Sciatic nerve (tissue), 2 donors: ENCODE data around the gene CAND1. TPM values are rescaled to one million over a fixed set of nuclear protein-coding genes. Genes with fewer than 3 reads are reported as not detected.

ENCODE experiments used
- ATAC-seq: fragments of 200-7000 bp; cut with Tn5 transposase; one replicate; pipeline ENCODE4 v1.9.1; 2020; ENCODE audit warnings: mild to moderate bottlenecking, moderate library complexity
- DNase-seq: peaks from one replicate; pipeline ENCODE4 v3.0.0-alpha.2; 2020; ENCODE audit warnings: low spot score
- intact Hi-C: fragments of 100-400 bp; cut with DNase I; formaldehyde crosslinking; loops from one replicate; pipeline ENCODE4 v1.14.2; 2022
- total RNA-seq: library from RNA; stranded (reverse); fragmentation: NEBNext Ultra II Directional; extraction: Animal tissue kit (Norgen Biotek cat#: 25700); gene quantifications from one replicate; pipeline ENCODE4 v1.2.1, GENCODE V29; 2021
- donor health status: DM: no; HTN: no; CAD: no.
- donor health status: DM: no; HTN: no; CAD: no.

Gene CAND1
- total RNA-seq: 123 TPM

DNA sequence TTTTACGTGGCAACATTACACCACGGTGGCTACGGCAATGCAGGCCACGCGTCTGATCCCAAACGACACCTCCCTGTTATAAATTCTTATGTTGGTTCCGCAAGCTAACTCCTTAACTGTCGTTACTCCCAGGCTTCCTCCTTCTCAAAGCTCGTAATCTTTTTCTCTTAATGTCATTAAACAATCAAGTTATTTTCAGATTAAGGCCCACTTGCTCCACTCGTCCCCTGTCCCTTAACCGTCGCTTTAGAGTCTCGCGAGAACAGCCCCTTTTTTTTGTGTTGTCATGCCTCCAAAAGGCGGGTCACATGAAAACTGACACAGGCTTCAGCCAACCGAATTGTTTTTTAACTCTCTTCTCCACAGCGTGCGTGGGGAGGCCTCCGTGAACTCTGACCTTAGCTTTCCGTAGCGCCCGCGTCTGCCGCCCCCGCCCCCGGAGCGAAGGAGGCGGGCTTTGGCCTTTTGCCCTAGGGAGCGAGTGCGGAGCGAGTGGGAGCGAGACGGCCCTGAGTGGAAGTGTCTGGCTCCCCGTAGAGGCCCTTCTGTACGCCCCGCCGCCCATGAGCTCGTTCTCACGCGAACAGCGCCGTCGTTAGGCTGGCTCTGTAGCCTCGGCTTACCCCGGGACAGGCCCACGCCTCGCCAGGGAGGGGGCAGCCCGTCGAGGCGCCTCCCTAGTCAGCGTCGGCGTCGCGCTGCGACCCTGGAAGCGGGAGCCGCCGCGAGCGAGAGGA is at the start of gene CAND1:
TSS of gene CAND1 (plus strand) at position 463 of the 737 bp plus-strand sequence. CDS start 360 bp downstream, outside the sequence.
- intact Hi-C loops: no loop called here
- peak; percentile 97 for ATAC-seq
- peak; percentile 99 for DNase-seq

DNA sequence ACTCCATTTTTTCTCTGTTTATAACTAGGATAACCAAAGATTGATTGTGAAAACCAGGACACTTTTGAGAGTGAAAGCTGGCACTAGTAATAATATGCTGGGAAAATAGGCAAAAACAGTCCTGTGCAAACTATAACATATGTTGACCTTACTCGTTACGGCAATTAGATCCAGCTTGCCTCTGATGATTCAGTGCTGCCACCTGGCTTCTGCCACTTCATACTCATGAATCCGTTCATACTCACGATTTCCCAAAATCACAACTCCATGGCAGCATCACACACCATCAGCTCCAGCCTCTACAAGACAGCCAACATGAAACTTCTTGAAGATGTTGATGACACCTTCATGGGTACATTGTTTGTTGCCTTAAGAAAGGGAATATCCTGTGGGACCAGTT is 49.1 kb upstream of the CAND1 start:
- DNase-seq (no peak), ATAC-seq (no peak)
- intact Hi-C loops: no loop called here

GRCh38 chr12:67222302-67222701 is 46.9 kb upstream of the CAND1 start:
- intact Hi-C loops: no loop called here

GRCh38 chr12:67223225-67223624 is 45.9 kb upstream of the CAND1 start:
- intact Hi-C loops: no loop called here
- ATAC-seq: no peak
- no peak for DNase-seq

More at GRCh38 chr12:67222302-67222701, 46.9 kb upstream of the CAND1 start:
- no peak for DNase-seq
- no peak for ATAC-seq

DNA sequence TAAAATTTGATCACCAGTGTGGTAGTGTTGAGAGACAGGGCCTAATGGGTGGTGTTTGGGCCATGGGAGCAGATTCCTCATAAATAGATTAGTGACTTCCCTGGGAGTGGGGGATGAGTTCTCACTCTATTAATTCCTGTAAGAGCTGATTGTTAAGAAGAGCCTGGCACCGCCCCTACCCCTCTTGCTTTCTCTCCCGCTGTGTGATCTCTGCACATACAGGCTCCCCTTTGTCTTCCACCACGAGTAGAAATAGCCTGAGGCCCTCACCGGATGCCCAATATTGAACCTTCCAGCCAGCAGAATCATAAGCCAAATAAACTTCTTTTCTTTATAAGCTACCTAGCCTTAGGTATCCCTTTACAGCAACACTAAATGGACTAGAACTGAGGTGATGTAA is 31.9 kb upstream of the CAND1 start:
- DNase-seq (no peak), ATAC-seq (no peak)
- intact Hi-C loops: no loop called here

DNA sequence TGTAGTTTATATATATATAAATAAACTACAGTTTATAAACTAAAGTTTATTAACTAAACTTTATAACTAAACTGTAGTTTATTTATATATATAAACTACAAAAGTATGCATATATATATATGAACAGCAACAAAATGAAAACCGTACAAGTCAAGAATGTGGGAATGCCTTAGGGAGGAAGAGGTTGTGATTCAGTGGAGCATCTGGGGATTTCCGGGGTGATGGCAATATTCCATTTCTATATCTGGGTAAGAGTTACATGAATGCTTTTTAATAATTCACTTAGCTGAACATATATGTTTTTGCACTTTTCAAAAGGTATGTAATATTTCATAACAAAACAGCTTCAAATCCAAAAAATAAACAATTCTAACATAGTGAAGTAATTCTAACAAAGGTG is 30.1 kb upstream of the CAND1 start:
- intact Hi-C loops: no loop called here
- DNase-seq (no peak), ATAC-seq (no peak)

DNA sequence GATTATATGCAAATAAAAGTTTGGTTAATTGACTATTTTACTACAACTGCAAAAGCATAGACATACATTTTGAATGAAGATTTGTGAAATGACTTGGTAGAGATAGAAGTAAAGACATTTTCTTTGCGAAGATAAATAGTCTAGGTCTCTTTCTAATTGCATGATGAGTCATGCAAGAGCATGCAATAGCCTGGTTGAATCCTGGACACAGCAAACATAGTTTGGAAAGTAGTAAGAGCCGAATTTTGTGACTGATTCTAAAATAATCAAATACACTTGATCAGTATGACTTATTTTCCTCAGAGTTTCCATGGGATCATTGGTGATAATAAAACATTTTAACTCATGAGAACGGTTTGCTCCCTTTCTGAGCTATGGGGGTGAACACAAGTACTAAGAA is 27.7 kb upstream of the CAND1 start:
- intact Hi-C loops: no loop called here
- DNase-seq (no peak), ATAC-seq (no peak)

DNA sequence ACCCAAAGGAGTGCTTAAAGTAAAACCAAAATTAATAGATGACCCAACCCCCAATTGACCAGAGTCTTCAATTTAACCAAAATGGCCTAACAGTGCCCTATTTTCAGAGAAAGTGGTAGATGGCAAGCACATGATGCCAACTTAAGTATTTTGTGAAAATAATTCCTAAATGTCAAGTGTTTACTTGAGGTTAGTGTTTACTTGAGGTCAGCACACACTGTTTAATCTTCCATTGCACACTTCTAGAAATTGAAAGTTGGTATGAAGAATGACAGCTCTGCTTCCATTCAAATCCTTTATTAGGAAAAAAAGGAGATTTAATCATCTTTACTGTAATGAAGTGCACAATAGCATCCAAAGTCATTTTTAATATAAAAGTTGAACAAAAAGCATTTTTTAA is 25.9 kb upstream of the CAND1 start:
- intact Hi-C loops: no loop called here
- ATAC-seq (no peak), DNase-seq (no peak)

DNA sequence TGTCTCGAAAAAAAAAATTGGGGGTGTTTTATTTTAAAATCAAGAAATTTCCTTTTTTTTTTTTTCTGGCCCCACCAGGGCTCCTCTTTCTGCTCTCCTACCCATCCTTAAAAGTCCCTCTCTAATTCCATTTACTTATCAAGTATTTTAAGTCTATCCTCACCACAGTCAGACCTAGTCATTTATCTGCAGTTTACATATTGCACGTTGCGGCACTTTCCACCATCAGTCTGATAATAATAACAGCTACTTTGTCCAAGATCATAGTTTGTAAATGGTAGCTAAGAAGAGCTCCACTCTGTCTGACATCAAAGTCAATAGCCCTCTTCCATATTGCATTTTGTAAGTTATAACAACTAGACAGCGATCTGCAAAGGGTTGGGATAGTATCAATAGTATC is 23.6 kb upstream of the CAND1 start:
- ATAC-seq (no peak), DNase-seq (no peak)
- intact Hi-C loops: no loop called here

DNA sequence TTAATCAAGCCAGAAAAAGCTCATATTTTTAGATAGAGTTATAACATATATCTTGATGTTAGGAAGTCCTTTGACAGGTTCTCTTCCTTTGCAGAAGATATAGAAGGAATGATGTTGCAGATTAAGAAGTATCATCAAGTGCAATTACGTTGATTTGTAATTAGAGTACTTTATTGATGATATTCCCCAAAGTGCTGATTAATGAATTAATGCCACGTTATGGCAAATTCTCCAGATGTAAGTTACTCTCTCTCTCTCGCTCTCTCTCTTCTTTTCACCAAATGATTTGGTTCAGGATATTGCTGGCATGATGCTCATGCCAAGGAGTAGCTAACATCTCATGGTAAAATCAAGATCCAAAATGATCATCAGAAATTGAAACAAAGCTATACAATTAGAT is 18.1 kb upstream of the CAND1 start:
- ATAC-seq (no peak), DNase-seq (no peak)
- intact Hi-C loops: no loop called here

- intact Hi-C loops: no loop called here
- no peak for DNase-seq
- ATAC-seq: no peak
Measured at GRCh38 chr12:67254372-67255026, 14.7 kb upstream of the CAND1 start.

- intact Hi-C loops: no loop called here
- no peak for DNase-seq
- ATAC-seq: no peak
Measured at GRCh38 chr12:67256649-67257048, 12.5 kb upstream of the CAND1 start.

GRCh38 chr12:67263471-67263870 is 5.7 kb upstream of the CAND1 start:
- DNase-seq: no peak
- intact Hi-C loops: no loop called here
- ATAC-seq: no peak

DNA sequence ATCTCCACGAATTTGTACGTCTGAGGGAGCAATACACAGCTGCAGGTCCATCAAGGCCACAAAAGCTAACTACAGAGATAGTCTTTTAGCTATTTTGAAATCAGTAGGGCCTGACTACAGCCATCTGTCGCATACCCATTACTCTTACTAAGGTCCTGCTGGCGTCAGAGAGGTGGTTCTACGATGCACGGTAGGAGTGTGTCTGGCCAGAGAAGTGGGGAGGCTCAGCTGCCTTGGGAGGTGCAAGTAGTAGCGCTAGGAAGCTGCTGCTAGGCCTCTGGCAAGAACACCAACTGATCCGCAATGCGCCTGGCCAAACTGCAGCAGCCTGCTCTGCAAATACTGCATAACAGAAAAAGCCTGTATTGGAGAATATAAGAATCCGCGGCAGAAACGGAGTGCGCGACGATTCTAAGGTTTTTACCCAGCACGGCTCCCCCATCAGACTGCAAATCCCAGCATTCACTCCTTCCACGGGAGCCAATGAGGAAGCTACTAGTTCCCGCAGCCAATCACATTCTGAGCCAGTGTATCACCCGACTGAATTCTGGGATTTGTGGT is 743 bp upstream of the CAND1 start:
- peak; percentile 89 for DNase-seq
- intact Hi-C loops: no loop called here
- ATAC-seq: peak; percentile 96

- intact Hi-C loops: no loop called here
Measured at GRCh38 chr12:67269633-67270573, 745 bp downstream of the CAND1 start.

GRCh38 chr12:67270622-67271021 is 1.5 kb downstream of the CAND1 start:
- DNase-seq: no peak
- no peak for ATAC-seq
- intact Hi-C loops: no loop called here

More at GRCh38 chr12:67269633-67270573, 745 bp downstream of the CAND1 start:
- ATAC-seq: no peak
- peak; percentile 79 for DNase-seq

DNA sequence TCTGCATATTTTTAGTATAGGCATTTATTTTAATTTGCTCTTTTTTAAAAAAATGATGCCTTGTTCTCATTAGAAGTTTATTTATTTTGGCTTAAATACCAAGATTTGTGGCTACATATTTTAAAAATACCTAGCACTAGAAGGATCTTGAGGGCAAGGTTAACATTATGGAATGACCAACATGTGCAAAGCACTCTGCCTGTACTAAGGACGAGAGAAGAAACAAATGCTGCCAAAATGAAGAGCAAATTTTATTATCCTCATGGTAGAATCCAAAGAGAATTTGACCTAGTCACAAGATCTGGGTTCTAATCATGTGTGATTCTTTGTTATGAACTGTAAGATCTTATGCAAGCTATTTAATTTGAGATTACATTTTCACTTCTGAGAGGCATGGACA is 2.8 kb downstream of the CAND1 start:
- intact Hi-C loops: no loop called here
- DNase-seq: no peak
- ATAC-seq: no peak

DNA sequence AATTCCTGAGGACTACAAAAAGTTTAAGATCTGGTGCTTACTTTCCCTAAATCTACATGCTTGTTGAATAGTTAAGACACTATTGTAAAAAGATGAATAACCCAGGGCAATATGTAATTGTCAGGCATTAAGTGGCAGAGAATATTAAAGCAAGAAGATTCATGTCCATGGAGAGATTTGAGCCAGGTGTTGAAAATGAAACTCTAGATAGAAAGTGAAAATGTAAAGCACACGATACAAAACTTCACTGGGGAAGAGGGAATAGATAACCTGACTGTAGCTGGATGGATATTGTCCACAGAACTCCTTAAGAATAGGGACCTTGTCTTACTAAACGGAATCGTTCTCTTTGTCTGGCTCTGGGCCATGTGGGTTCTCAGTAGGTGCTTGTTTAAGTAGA is 5.0 kb downstream of the CAND1 start:
- intact Hi-C loops: no loop called here
- DNase-seq (no peak), ATAC-seq (no peak)

DNA sequence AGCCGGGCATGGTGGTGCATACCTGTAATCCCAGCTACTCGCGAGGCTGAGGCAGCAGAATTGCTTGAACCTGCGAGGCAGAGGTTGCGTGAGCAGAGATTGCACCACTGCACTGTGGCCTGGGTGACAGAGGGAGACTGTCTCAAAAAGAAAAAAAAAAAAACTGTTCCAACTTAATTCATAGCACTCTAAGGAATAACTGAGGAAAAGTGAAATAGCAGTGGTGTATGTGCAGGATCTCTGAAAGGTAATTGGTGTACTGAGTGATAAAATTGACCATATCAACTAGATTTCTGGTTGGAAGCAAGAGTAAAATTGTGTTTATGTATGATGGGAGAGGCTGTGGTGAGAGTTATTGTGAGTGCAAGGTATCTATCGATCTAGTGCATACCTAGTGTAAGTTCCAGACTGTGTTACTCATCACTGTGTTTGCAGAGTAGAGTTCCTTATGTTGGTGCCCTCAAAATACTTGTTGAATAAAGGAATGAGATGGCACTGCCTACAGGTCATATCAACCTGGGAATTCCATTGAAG is 6.3 kb downstream of the CAND1 start:
- intact Hi-C loops: no loop called here
- no peak for ATAC-seq
- DNase-seq: no peak
